Spleen (tissue), 7 donors: ENCODE measurements around the gene HPSE.

ENCODE experiments used
- POLR2A ChIP-seq, 3 donors: fragments of 450-650 bp; IDR thresholded peaks; one replicate each; pipeline ENCODE4 v1.5.1; 2017; ENCODE audit warnings: antibody characterized with exemption in 3 of 3, mild to moderate bottlenecking in 1 of 3
- TF ChIP-seq, protein P1 (sequence below), 11 experiments: fragments of 200-600 bp in 7 of 11; fragments of 450-650 bp in 4 of 11; sonication (generic) in 4 of 11; IDR thresholded peaks in 8 of 11; conservative IDR thresholded peaks in 3 of 11; 1 replicate in 7 of 11; 2 replicates in 4 of 11; pipeline versions ENCODE4 v1.4.0 to v1.8.0; 2016 to 2021; ENCODE audit warnings: antibody characterized with exemption in 11 of 11, inconsistent platforms in 4 of 11, mild to moderate bottlenecking in 1 of 11
- donor health status: DM: no; HTN: no; CAD: no; lungs with moderate emphysema.
- donor health status: DM: no; HTN: no; CAD: no.
- donor health status: DM: no; HTN: no; CAD: no.

DNA sequence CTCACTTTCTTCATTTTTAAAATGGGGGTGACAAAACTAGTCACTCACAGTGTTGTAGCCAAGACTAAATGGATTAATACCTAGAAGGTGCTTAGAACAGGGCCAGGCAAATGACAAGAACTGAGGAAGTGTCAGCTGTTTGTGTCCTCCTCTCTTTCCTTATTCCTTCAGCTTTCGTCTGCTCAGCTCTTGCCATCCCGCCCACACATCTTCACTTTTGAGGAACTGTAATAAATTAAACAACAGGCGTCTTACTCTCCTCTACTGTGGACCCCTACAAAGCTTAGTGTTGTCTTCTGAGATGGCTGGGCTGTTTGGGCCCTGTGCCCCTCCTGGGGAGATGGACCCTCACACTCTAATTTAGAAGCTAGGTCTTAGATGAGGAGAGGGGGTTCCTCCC is 2.7 kb downstream of the HPSE start:
- TF ChIP-seq POLR2A (IDR thresholded peaks at IDR 0.05): no peak
- TF ChIP-seq, protein P1, sequence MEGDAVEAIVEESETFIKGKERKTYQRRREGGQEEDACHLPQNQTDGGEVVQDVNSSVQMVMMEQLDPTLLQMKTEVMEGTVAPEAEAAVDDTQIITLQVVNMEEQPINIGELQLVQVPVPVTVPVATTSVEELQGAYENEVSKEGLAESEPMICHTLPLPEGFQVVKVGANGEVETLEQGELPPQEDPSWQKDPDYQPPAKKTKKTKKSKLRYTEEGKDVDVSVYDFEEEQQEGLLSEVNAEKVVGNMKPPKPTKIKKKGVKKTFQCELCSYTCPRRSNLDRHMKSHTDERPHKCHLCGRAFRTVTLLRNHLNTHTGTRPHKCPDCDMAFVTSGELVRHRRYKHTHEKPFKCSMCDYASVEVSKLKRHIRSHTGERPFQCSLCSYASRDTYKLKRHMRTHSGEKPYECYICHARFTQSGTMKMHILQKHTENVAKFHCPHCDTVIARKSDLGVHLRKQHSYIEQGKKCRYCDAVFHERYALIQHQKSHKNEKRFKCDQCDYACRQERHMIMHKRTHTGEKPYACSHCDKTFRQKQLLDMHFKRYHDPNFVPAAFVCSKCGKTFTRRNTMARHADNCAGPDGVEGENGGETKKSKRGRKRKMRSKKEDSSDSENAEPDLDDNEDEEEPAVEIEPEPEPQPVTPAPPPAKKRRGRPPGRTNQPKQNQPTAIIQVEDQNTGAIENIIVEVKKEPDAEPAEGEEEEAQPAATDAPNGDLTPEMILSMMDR (IDR thresholded peaks at IDR 0.05 in 8 of 11, conservative IDR thresholded peaks at IDR 0.05 in 3 of 11): no peak
